Measurements from ENCODE around the gene TNFRSF21. TPM values are rescaled to one million over a fixed set of nuclear protein-coding genes. Genes with fewer than 3 reads are reported as not detected.

TNFRSF21 gene
- total RNA-seq, 4 donors from 2014 or later = 43.4 to 78.9 (median 63.0) TPM

- intact Hi-C loops (cut with DNase I) = no loop called here
- no peaks in the 10 kb centered on the region for H3K4me1 ChIP-seq
- no peak for TF ChIP-seq POLR2A (IDR thresholded peaks at IDR 0.05)
- TF ChIP-seq, protein P1, sequence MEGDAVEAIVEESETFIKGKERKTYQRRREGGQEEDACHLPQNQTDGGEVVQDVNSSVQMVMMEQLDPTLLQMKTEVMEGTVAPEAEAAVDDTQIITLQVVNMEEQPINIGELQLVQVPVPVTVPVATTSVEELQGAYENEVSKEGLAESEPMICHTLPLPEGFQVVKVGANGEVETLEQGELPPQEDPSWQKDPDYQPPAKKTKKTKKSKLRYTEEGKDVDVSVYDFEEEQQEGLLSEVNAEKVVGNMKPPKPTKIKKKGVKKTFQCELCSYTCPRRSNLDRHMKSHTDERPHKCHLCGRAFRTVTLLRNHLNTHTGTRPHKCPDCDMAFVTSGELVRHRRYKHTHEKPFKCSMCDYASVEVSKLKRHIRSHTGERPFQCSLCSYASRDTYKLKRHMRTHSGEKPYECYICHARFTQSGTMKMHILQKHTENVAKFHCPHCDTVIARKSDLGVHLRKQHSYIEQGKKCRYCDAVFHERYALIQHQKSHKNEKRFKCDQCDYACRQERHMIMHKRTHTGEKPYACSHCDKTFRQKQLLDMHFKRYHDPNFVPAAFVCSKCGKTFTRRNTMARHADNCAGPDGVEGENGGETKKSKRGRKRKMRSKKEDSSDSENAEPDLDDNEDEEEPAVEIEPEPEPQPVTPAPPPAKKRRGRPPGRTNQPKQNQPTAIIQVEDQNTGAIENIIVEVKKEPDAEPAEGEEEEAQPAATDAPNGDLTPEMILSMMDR (IDR thresholded peaks at IDR 0.05) = no peak
- H3K4me3 ChIP-seq = no peak overlapping the region
- H3K9me3 ChIP-seq = no peaks in the 10 kb centered on the region
- 62 to 86% methylated on average over 1 of the region's 1 CpG for WGBS, 2 donors
- DNase-seq = no peak
- H3K36me3 ChIP-seq = no peaks in the 10 kb centered on the region
- no peak overlapping the region for H3K27ac ChIP-seq
- no peaks in the 10 kb centered on the region for H3K27me3 ChIP-seq
Observed at GRCh38 chr6:47323887-47324286, 14.2 kb upstream of the TNFRSF21 start.

DNA sequence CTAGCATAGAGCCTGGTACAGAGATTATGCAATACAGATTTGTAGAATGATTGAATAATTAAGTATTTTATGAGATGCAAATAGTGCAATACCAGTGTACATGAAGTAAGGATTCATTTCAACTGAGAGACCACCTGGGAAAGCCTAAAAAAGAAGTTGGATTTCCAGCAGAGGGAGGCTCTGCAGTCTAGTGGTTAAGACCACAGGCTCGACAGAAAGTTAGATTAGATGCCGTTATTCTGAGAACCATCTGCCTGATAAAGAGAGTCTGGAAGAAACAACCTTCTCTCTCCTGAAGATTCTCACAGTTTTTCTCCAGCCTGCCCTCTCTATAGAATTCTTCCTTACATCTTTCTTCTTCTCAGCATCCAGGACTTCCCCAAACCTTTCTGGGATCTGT is 13.6 kb upstream of the TNFRSF21 start:
- Histone ChIP-seq H3K9me3 (no peaks in the 10 kb centered on the region), H3K36me3 (no peaks in the 10 kb centered on the region), H3K4me3 (no peak overlapping the region), H3K4me1 (no peaks in the 10 kb centered on the region), H3K27me3 (no peaks in the 10 kb centered on the region), H3K27ac (no peak overlapping the region)
- intact Hi-C loops (cut with DNase I) = no loop called here
- 58 to 68% methylated on average over 2 of the region's 2 CpGs for WGBS, 2 donors
- DNase-seq = no peak
- no peak for TF ChIP-seq POLR2A (IDR thresholded peaks at IDR 0.05)
- TF ChIP-seq, protein P1 (IDR thresholded peaks at IDR 0.05) = no peak

DNA sequence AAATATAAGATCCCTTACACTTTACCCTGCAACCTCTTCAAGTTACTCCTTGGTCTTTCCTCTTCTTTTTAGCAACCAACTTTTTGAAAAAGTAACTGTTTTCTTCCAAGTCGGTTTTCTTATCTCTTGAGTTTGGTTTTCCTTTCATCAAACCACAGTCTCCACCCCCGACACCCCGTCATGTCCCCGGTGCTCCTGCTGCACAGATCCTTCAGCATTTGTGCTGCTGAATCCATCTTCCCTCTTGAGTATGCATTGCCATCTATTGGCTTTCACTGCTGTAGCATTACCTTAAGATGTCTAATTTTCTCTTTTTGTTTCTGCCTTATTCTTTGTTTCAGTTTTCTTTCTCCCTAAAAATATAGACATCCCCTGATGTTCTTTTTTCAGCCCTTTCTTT is 11.9 kb upstream of the TNFRSF21 start:
- Histone ChIP-seq H3K9me3 (no peaks in the 10 kb centered on the region), H3K4me1 (no peaks in the 10 kb centered on the region), H3K36me3 (no peaks in the 10 kb centered on the region), H3K4me3 (no peak overlapping the region), H3K27me3 (peaks cover 0 to 4% (median 0%) of the 10 kb centered on the region in 4 donors), H3K27ac (no peak overlapping the region)
- 53 to 69% methylated on average over 4 of the region's 4 CpGs for WGBS, 2 donors
- TF ChIP-seq POLR2A (IDR thresholded peaks at IDR 0.05) = no peak
- TF ChIP-seq, protein P1 (IDR thresholded peaks at IDR 0.05) = no peak
- no peak for DNase-seq
- intact Hi-C loops (cut with DNase I) = no loop called here

DNA sequence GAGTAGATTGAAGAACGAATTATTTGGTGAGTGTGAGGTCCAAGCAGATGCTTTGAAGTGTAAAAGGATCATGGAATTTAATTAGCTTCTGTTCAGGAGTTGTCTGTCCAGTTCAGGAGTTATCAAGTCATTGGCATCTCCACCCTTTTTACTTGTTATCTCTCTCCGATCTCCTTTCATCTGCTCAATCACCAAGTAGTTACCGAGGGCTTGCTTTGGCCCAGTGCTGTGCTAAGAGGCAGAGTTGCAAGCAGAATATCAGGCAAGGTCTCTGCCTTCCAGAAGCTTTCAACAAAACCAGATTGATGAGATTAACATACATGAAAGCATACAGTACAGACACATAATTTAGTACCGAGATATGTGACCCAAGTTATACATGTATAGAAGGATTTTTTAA is 10.2 kb upstream of the TNFRSF21 start:
- WGBS, 2 donors = 57 to 62% methylated on average over 4 of the region's 4 CpGs
- TF ChIP-seq POLR2A (IDR thresholded peaks at IDR 0.05) = no peak
- TF ChIP-seq, protein P1 (IDR thresholded peaks at IDR 0.05) = no peak
- Histone ChIP-seq H3K4me3 (no peak overlapping the region), H3K36me3 (no peaks in the 10 kb centered on the region), H3K27me3 (peaks cover 0 to 6% (median 0%) of the 10 kb centered on the region in 4 donors), H3K4me1 (no peaks in the 10 kb centered on the region), H3K9me3 (no peaks in the 10 kb centered on the region), H3K27ac (no peak overlapping the region)
- DNase-seq = no peak
- intact Hi-C loops (cut with DNase I) = no loop called here

GRCh38 chr6:47319382-47319781 is 9.7 kb upstream of the TNFRSF21 start:
- intact Hi-C loops (cut with DNase I) = no loop called here
- Histone ChIP-seq H3K4me1 (no peaks in the 10 kb centered on the region), H3K27me3 (peaks cover 0 to 6% (median 0%) of the 10 kb centered on the region in 4 donors), H3K4me3 (no peak overlapping the region), H3K27ac (no peak overlapping the region), H3K36me3 (no peaks in the 10 kb centered on the region), H3K9me3 (no peaks in the 10 kb centered on the region)
- TF ChIP-seq POLR2A (IDR thresholded peaks at IDR 0.05) = no peak
- TF ChIP-seq, protein P1 (IDR thresholded peaks at IDR 0.05) = no peak
- DNase-seq = no peak
- 75 to 79% methylated on average over 3 of the region's 3 CpGs for WGBS, 2 donors

Data from esophagus squamous epithelium (tissue), 5 donors.